SK-N-DZ (cell line): ENCODE results near the gene ZNF281.

Experiments used
- DNase-seq: peaks from one replicate; pipeline ENCODE4 v3.0.0-alpha.2; 2015; ENCODE audit warnings: low spot score

ZNF281 gene

GRCh38 chr1:200388791-200389190 is 21.0 kb downstream of the ZNF281 start:
- DNase-seq: no peak

- DNase-seq: no peak
Measured at GRCh38 chr1:200386416-200386815, 23.4 kb downstream of the ZNF281 start.

- no peak for DNase-seq
Measured at GRCh38 chr1:200384818-200385390, 24.9 kb downstream of the ZNF281 start.

- no peak for DNase-seq
Measured at GRCh38 chr1:200381256-200381984, 28.4 kb downstream of the ZNF281 start.

- no peak for DNase-seq
Measured at GRCh38 chr1:200380589-200381021, 29.2 kb downstream of the ZNF281 start.

- DNase-seq: no peak
Measured at GRCh38 chr1:200379940-200380588, 29.8 kb downstream of the ZNF281 start.

GRCh38 chr1:200379432-200379757 is 30.4 kb downstream of the ZNF281 start:
- DNase-seq: no peak

GRCh38 chr1:200378096-200378495 is 31.7 kb downstream of the ZNF281 start:
- no peak for DNase-seq

GRCh38 chr1:200376528-200376927 is 33.3 kb downstream of the ZNF281 start:
- no peak for DNase-seq

GRCh38 chr1:200374569-200375295 is 35.1 kb downstream of the ZNF281 start:
- no peak for DNase-seq

- no peak for DNase-seq
Measured at GRCh38 chr1:200373811-200374231, 36.0 kb downstream of the ZNF281 start.

- DNase-seq: no peak
Measured at GRCh38 chr1:200372885-200373181, 37.0 kb downstream of the ZNF281 start.

GRCh38 chr1:200372095-200372884 is 37.5 kb downstream of the ZNF281 start:
- no peak for DNase-seq

GRCh38 chr1:200369706-200370105 is 40.1 kb downstream of the ZNF281 start:
- DNase-seq: no peak

- no peak for DNase-seq
Measured at GRCh38 chr1:200369131-200369530, 40.7 kb downstream of the ZNF281 start.

- no peak for DNase-seq
Measured at GRCh38 chr1:200368556-200368955, 41.3 kb downstream of the ZNF281 start.

- no peak for DNase-seq
Measured at GRCh38 chr1:200367841-200368534, 41.8 kb downstream of the ZNF281 start.

- DNase-seq: no peak
Measured at GRCh38 chr1:200366577-200367253, 43.1 kb downstream of the ZNF281 start.

- no peak for DNase-seq
Measured at GRCh38 chr1:200365897-200366426, 43.9 kb downstream of the ZNF281 start.

GRCh38 chr1:200364831-200365230 is 45.0 kb downstream of the ZNF281 start:
- DNase-seq: no peak
